HG03469 (cell line): ENCODE data around the gene F12.

ENCODE experiments used
- ATAC-seq: cut with Tn5 transposase; IDR thresholded peaks from one replicate; pipeline ENCODE4 v1.9.1; 2021; ENCODE audit warnings: mild to moderate bottlenecking, moderate library complexity, moderate number of reproducible peaks; ENCODE audit not compliant: unreplicated experiment

The F12 gene

GRCh38 chr5:177446200-177447065 is 37.1 kb upstream of the F12 start, which contains the start of gene PRR7:
TSS of gene PRR7 (plus strand) at chr5:177446814. CDS start at chr5:177455068, 8,254 bp downstream.
- ATAC-seq = peak; percentile 31

- ATAC-seq = no peak
These were observed 36.5 kb upstream of the F12 start for GRCh38 chr5:177445917-177446199.

GRCh38 chr5:177445052-177445916 is 35.9 kb upstream of the F12 start:
- ATAC-seq = no peak

- ATAC-seq = no peak
These were observed 35.0 kb upstream of the F12 start for GRCh38 chr5:177444106-177445051.

- no peak for ATAC-seq
These were observed 34.0 kb upstream of the F12 start for GRCh38 chr5:177443144-177443983.

- ATAC-seq = no peak
These were observed 32.9 kb upstream of the F12 start for GRCh38 chr5:177442066-177442826.

- no peak for ATAC-seq
These were observed 31.8 kb upstream of the F12 start for GRCh38 chr5:177440990-177441780.

- ATAC-seq = no peak
These were observed 31.0 kb upstream of the F12 start for GRCh38 chr5:177440211-177440989.

- ATAC-seq = no peak
These were observed 30.2 kb upstream of the F12 start for GRCh38 chr5:177439518-177440053.

GRCh38 chr5:177438468-177438867 is 29.1 kb upstream of the F12 start:
- no peak for ATAC-seq

- ATAC-seq = no peak
These were observed 28.3 kb upstream of the F12 start for GRCh38 chr5:177437623-177438022.

- no peak for ATAC-seq
These were observed 26.6 kb upstream of the F12 start for GRCh38 chr5:177435847-177436536.

GRCh38 chr5:177434942-177435738 is 25.8 kb upstream of the F12 start:
- ATAC-seq = no peak

- no peak for ATAC-seq
These were observed 25.1 kb upstream of the F12 start for GRCh38 chr5:177434437-177434836.

GRCh38 chr5:177433658-177434217 is 24.4 kb upstream of the F12 start:
- ATAC-seq = no peak
